HCT116 (cell line): Measurements from ENCODE around the gene BBS7. TPM values are rescaled to one million over a fixed set of nuclear protein-coding genes. Genes with fewer than 3 reads are reported as not detected.

Experiments
- ATAC-seq: fragments of 200-7000 bp; cut with Tn5 transposase; 2 replicates; pipeline ENCODE4 v1.9.1; 2020; ENCODE audit warnings: mild to moderate bottlenecking, moderate library complexity
- BruUV-seq: library from RNA; stranded (reverse); fragments of 400-500 nt; replicated peaks from 2 replicates; lab custom pipeline; 2021; lab: Mats Ljungman, UMichigan
- CTCF ChIA-PET: fragments of 300-600 bp; sonication (Branson Sonifier 250); formaldehyde crosslinking; loops from one replicate; lab custom pipeline; 2021; ENCODE audit warnings: antibody characterized with exemption; lab: Charles Lee
- POLR2A ChIA-PET: fragments of 300-600, 350-600 bp; sonication (Branson Sonifier 250); formaldehyde crosslinking; loops from one replicate; lab custom pipeline; 2021; ENCODE audit warnings: antibody characterized with exemption; lab: Charles Lee
- RAD21 ChIA-PET, 2 experiments: fragments of 300-600 bp; sonication (Branson Sonifier 250); formaldehyde crosslinking; loops; one replicate each; lab custom pipeline; 2023; ENCODE audit warnings: low total read pairs in 2 of 2; ENCODE audit not compliant: uncharacterized antibody in 2 of 2, unreplicated experiment in 2 of 2, low non-redundant PET in 1 of 2; lab: Charles Lee
- DNase-seq: peaks from one replicate; pipeline ENCODE4 v3.0.0-alpha.2; 2010; ENCODE audit warnings: low read depth, low spot score
- H2AFZ ChIP-seq: fragments of 200-600 bp; shearing (Covaris generic), sonication (generic); 2 replicates; pipeline ENCODE4 v1.6.1; 2017; ENCODE audit warnings: low read depth, mixed run types, mixed read lengths, antibody characterized with exemption, low read length; ENCODE audit not compliant: poor library complexity, severe bottlenecking
- H3K27ac ChIP-seq: 2 replicates; pipeline ENCODE4 v1.5.1; 2012; ENCODE audit warnings: low read depth, low read length
- H3K27me3 ChIP-seq: fragments of 200-600 bp; sonication (generic); 2 replicates; pipeline ENCODE4 v1.6.1; 2016; ENCODE audit warnings: mixed run types, low read length, mixed read lengths; ENCODE audit not compliant: insufficient read depth
- H3K36me3 ChIP-seq, 2 experiments: fragments of 200-500 bp in 1 of 2; fragments of 200-600 bp in 1 of 2; sonication (Bioruptor generic) in 1 of 2; sonication (generic) in 1 of 2; 2 replicates each; pipeline versions ENCODE4 v1.5.1 to v1.6.1; 2014 to 2016; ENCODE audit warnings: low read length in 2 of 2, inconsistent platforms in 1 of 2, mixed read lengths in 1 of 2, mixed run types in 1 of 2; ENCODE audit not compliant: insufficient read depth in 2 of 2, control insufficient read depth in 1 of 2
- H3K4me1 ChIP-seq, 2 experiments: fragments of 200-600 bp in 1 of 2; sonication (generic) in 1 of 2; 2 replicates each; pipeline versions ENCODE4 v1.5.1 to v1.6.1; 2012 to 2017; ENCODE audit warnings: low read length in 2 of 2, inconsistent platforms in 1 of 2, mild to moderate bottlenecking in 1 of 2, mixed read lengths in 1 of 2, mixed run types in 1 of 2, moderate library complexity in 1 of 2; ENCODE audit not compliant: insufficient read depth in 2 of 2, control insufficient read depth in 1 of 2
- H3K4me2 ChIP-seq: fragments of 200-600 bp; sonication (generic); 2 replicates; pipeline ENCODE4 v1.6.1; 2017; ENCODE audit warnings: mixed run types, low read length, mixed read lengths
- H3K4me3 ChIP-seq, 2 experiments: fragments of 200-600 bp in 1 of 2; sonication (generic) in 1 of 2; replicated peaks in 1 of 2; 2 replicates each; pipeline ENCODE4 v1.5.1; 2011 to 2016; ENCODE audit warnings: low read length in 2 of 2, control low read depth in 1 of 2, low read depth in 1 of 2, mild to moderate bottlenecking in 1 of 2, mixed read lengths in 1 of 2, mixed run types in 1 of 2
- H3K79me2 ChIP-seq: fragments of 200-600 bp; sonication (generic); 2 replicates; pipeline ENCODE4 v1.6.1; 2017; ENCODE audit warnings: mild to moderate bottlenecking, mixed run types, low read length, moderate library complexity, mixed read lengths; ENCODE audit not compliant: insufficient read depth
- H3K9ac ChIP-seq: fragments of 200-600 bp; sonication (generic); 2 replicates; pipeline ENCODE4 v1.6.1; 2016; ENCODE audit warnings: low read length, mixed read lengths
- H3K9me2 ChIP-seq: fragments of 200-600 bp; sonication (generic), shearing (Covaris generic); 2 replicates; pipeline ENCODE4 v1.6.1; 2017; ENCODE audit warnings: mixed run types, mild to moderate bottlenecking, moderate library complexity; ENCODE audit not compliant: insufficient read depth
- H3K9me3 ChIP-seq, 2 experiments: fragments of 200-500 bp in 1 of 2; fragments of 200-600 bp in 1 of 2; sonication (Bioruptor generic) in 1 of 2; sonication (generic) in 1 of 2; 2 replicates each; pipeline ENCODE4 v1.6.1; 2014 to 2017; ENCODE audit warnings: low read length in 2 of 2, mixed read lengths in 2 of 2, inconsistent platforms in 1 of 2, low read depth in 1 of 2, mild to moderate bottlenecking in 1 of 2, mixed run types in 1 of 2, moderate library complexity in 1 of 2; ENCODE audit not compliant: control insufficient read depth in 1 of 2, insufficient read depth in 1 of 2
- H4K20me1 ChIP-seq: fragments of 200-600 bp; sonication (generic), shearing (Covaris generic); 2 replicates; pipeline ENCODE4 v1.6.1; 2017; ENCODE audit warnings: mixed run types, mild to moderate bottlenecking, moderate library complexity; ENCODE audit not compliant: insufficient read depth
- CBX3 ChIP-seq: IDR thresholded peaks from 2 replicates; pipeline ENCODE4 v1.6.1; 2012; ENCODE audit warnings: low read depth
- CEBPB ChIP-seq: IDR thresholded peaks from 2 replicates; pipeline ENCODE4 v1.6.1; 2012; ENCODE audit warnings: low read depth
- ELF1 ChIP-seq: IDR thresholded peaks from 2 replicates; pipeline ENCODE4 v1.6.1; 2012; ENCODE audit warnings: low read depth, borderline replicate concordance
- EZH2phosphoT487 ChIP-seq: fragments of 200-600 bp; IDR thresholded peaks from 2 replicates; pipeline ENCODE4 v1.6.1; 2018; ENCODE audit warnings: antibody characterized with exemption, borderline replicate concordance
- FOSL1 ChIP-seq: IDR thresholded peaks from 2 replicates; pipeline ENCODE4 v1.6.1; 2012; ENCODE audit warnings: low read depth
- JUND ChIP-seq: IDR thresholded peaks from 2 replicates; pipeline ENCODE4 v1.6.1; 2012
- POLR2A ChIP-seq: IDR thresholded peaks from 2 replicates; pipeline ENCODE4 v1.7.0; 2011; ENCODE audit warnings: borderline replicate concordance; ENCODE audit not compliant: insufficient read depth, insufficient read length; ENCODE audit errors: extremely low read depth
- RAD21 ChIP-seq: IDR thresholded peaks from 2 replicates; pipeline ENCODE4 v1.6.1; 2012; ENCODE audit warnings: low read depth, mild to moderate bottlenecking
- SRF ChIP-seq: IDR thresholded peaks from 2 replicates; pipeline ENCODE4 v1.6.1; 2012; ENCODE audit warnings: low read depth
- YY1 ChIP-seq: IDR thresholded peaks from 2 replicates; pipeline ENCODE4 v1.6.1; 2011; ENCODE audit warnings: low read length, low read depth, moderate library complexity, mild to moderate bottlenecking; ENCODE audit not compliant: insufficient replicate concordance; ENCODE audit errors: extremely low read depth
- intact Hi-C: fragments of 100-400 bp; cut with micrococcal nuclease; formaldehyde crosslinking; loops from 2 replicates; pipeline ENCODE4 v1.10.0; 2022
- total RNA-seq: library from RNA; stranded (reverse); gene quantifications from one replicate; pipeline ENCODE4 v1.2.1, GENCODE V29; 2021; ENCODE audit not compliant: unreplicated experiment
- TF ChIP-seq, protein P1 (sequence below), 3 experiments: fragments of 200-600 bp in 1 of 3; sonication (generic) in 1 of 3; IDR thresholded peaks in 2 of 3; conservative IDR thresholded peaks in 1 of 3; 2 replicates each; pipeline ENCODE4 v1.5.1; 2012 to 2017; ENCODE audit warnings: low read depth in 2 of 3, low read length in 2 of 3, antibody characterized with exemption in 1 of 3, borderline replicate concordance in 1 of 3, control low read depth in 1 of 3, mild to moderate bottlenecking in 1 of 3, mixed read lengths in 1 of 3, mixed run types in 1 of 3, moderate library complexity in 1 of 3; ENCODE audit not compliant: insufficient read depth in 1 of 3
- TF ChIP-seq, protein P2 (sequence below): IDR thresholded peaks from 2 replicates; pipeline ENCODE4 v1.6.1; 2011; ENCODE audit warnings: mild to moderate bottlenecking, low read length, moderate library complexity; ENCODE audit not compliant: insufficient replicate concordance; ENCODE audit errors: extremely low read depth
- TF ChIP-seq, protein P3 (sequence below): IDR thresholded peaks from 2 replicates; pipeline ENCODE4 v1.6.1; 2012; ENCODE audit warnings: low read depth

The BBS7 gene
- total RNA-seq, 1 experiment from 2014 or later = 22.9 TPM

DNA sequence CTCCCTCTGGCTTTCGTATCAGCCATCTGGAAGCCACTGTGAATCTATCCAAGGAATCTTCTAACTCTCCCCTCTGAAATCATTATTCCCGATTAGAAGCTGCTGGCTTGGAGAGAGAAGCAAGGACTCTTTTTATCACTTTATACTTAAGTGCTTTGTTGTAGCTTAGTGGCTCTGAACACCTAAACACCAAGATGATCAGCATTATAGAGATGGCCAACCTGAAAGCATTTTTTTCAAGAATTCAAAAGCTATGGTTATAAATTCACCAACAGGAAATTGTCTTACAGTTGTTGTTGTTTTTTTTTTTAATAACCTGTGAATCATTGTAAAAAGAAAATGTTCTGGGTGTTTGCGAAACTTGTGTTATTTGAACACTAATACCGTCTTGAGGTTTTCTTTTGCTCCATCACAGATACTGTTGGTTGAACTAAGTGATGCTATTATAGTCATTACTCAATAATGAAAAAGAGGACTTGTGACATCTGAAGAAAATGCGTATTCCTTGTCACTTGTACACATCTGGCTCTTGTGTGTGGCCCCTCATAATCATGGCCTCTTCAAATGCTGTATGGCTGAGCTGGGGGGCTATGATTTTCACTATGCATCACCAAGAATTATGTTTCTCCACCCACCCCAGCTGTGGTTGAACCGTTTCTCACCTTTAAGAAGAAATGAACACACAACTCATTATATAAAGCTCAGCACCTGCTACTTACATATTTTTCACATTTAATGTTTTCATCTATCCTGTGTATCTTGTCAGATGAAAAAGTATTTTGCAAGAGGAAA, 93.5 kb downstream of the BBS7 start:
- Histone ChIP-seq H3K4me1 (no peaks in the 10 kb centered on the region), H3K27ac (no peak overlapping the region), H3K4me2 (no peak overlapping the region), H4K20me1 (no peaks in the 10 kb centered on the region), H3K9me2 (no peaks in the 10 kb centered on the region), H3K9ac (no peak overlapping the region), H3K27me3 (no peaks in the 10 kb centered on the region), H2AFZ (no peak overlapping the region), H3K9me3 (no peaks in the 10 kb centered on the region), H3K79me2 (no peaks in the 10 kb centered on the region), H3K36me3 (no peaks in the 10 kb centered on the region), H3K4me3 (no peak overlapping the region)
- ChIA-PET POLR2A (no interaction called here), CTCF (no interaction called here), RAD21 (no interaction called here)
- no peak for DNase-seq
- no peak for TF ChIP-seq YY1
- no peak for TF ChIP-seq ELF1
- TF ChIP-seq POLR2A = no peak
- TF ChIP-seq, protein P1, sequence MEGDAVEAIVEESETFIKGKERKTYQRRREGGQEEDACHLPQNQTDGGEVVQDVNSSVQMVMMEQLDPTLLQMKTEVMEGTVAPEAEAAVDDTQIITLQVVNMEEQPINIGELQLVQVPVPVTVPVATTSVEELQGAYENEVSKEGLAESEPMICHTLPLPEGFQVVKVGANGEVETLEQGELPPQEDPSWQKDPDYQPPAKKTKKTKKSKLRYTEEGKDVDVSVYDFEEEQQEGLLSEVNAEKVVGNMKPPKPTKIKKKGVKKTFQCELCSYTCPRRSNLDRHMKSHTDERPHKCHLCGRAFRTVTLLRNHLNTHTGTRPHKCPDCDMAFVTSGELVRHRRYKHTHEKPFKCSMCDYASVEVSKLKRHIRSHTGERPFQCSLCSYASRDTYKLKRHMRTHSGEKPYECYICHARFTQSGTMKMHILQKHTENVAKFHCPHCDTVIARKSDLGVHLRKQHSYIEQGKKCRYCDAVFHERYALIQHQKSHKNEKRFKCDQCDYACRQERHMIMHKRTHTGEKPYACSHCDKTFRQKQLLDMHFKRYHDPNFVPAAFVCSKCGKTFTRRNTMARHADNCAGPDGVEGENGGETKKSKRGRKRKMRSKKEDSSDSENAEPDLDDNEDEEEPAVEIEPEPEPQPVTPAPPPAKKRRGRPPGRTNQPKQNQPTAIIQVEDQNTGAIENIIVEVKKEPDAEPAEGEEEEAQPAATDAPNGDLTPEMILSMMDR (IDR thresholded peaks at IDR 0.05 in 2 of 3, conservative IDR thresholded peaks at IDR 0.05 in 1 of 3; ENCODE audit: borderline replicate concordance in 1 of 3, insufficient read depth in 1 of 3, low read depth in 2 of 3, low read length in 2 of 3) = no peak
- TF ChIP-seq EZH2phosphoT487 = no peak
- no peak for TF ChIP-seq FOSL1
- TF ChIP-seq SRF = no peak
- no peak for TF ChIP-seq CEBPB
- TF ChIP-seq JUND = no peak
- TF ChIP-seq, protein P2, sequence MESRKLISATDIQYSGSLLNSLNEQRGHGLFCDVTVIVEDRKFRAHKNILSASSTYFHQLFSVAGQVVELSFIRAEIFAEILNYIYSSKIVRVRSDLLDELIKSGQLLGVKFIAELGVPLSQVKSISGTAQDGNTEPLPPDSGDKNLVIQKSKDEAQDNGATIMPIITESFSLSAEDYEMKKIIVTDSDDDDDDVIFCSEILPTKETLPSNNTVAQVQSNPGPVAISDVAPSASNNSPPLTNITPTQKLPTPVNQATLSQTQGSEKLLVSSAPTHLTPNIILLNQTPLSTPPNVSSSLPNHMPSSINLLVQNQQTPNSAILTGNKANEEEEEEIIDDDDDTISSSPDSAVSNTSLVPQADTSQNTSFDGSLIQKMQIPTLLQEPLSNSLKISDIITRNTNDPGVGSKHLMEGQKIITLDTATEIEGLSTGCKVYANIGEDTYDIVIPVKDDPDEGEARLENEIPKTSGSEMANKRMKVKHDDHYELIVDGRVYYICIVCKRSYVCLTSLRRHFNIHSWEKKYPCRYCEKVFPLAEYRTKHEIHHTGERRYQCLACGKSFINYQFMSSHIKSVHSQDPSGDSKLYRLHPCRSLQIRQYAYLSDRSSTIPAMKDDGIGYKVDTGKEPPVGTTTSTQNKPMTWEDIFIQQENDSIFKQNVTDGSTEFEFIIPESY = no peak
- no peak for TF ChIP-seq CBX3
- no peak for TF ChIP-seq RAD21
- TF ChIP-seq, protein P3, sequence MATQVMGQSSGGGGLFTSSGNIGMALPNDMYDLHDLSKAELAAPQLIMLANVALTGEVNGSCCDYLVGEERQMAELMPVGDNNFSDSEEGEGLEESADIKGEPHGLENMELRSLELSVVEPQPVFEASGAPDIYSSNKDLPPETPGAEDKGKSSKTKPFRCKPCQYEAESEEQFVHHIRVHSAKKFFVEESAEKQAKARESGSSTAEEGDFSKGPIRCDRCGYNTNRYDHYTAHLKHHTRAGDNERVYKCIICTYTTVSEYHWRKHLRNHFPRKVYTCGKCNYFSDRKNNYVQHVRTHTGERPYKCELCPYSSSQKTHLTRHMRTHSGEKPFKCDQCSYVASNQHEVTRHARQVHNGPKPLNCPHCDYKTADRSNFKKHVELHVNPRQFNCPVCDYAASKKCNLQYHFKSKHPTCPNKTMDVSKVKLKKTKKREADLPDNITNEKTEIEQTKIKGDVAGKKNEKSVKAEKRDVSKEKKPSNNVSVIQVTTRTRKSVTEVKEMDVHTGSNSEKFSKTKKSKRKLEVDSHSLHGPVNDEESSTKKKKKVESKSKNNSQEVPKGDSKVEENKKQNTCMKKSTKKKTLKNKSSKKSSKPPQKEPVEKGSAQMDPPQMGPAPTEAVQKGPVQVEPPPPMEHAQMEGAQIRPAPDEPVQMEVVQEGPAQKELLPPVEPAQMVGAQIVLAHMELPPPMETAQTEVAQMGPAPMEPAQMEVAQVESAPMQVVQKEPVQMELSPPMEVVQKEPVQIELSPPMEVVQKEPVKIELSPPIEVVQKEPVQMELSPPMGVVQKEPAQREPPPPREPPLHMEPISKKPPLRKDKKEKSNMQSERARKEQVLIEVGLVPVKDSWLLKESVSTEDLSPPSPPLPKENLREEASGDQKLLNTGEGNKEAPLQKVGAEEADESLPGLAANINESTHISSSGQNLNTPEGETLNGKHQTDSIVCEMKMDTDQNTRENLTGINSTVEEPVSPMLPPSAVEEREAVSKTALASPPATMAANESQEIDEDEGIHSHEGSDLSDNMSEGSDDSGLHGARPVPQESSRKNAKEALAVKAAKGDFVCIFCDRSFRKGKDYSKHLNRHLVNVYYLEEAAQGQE = no peak
- intact Hi-C loops = no loop called here
- ATAC-seq = no peak
- BruUV-seq = no TSS peak
